H1 (cell line): ENCODE data around the gene ITM2B. TPM values are rescaled to one million over a fixed set of nuclear protein-coding genes. Genes with fewer than 3 reads are reported as not detected.

ENCODE experiments used
- CTCF ChIA-PET: fragments of 300-600 bp; sonication (Branson Sonifier 250); formaldehyde crosslinking; loops from one replicate; lab custom pipeline; 2021; ENCODE audit not compliant: partially characterized antibody; lab: Charles Lee
- POLR2A ChIA-PET: fragments of 300-600 bp; sonication (Branson Sonifier 250); formaldehyde crosslinking; loops from one replicate; lab custom pipeline; 2021; ENCODE audit warnings: inconsistent platforms; ENCODE audit not compliant: partially characterized antibody; lab: Charles Lee
- DNase-seq, 2 experiments: peaks; one replicate each; pipeline versions ENCODE4 v3.0.0 to v3.0.0-alpha.2; 2010 to 2022; ENCODE audit warnings: low spot score in 2 of 2, low read depth in 1 of 2, mixed read lengths in 1 of 2
- FAIRE-seq: peaks from 2 replicates; lab custom pipeline; 2011; peaks lifted over from hg19 to GRCh38; lab: Jason Lieb, UNC
- H2AFZ ChIP-seq: 2 replicates; pipeline ENCODE4 v1.8.1; 2012; ENCODE audit warnings: low read length, inconsistent platforms
- H2AK5ac ChIP-seq: 2 replicates; pipeline ENCODE4 v1.6.1; 2013; ENCODE audit warnings: low read depth, low read length
- H2BK120ac ChIP-seq: replicated peaks from 2 replicates; pipeline ENCODE3; 2013; ENCODE audit warnings: low read depth, low read length, inconsistent platforms
- H2BK12ac ChIP-seq: 2 replicates; pipeline ENCODE4 v1.6.1; 2013; ENCODE audit warnings: low read depth, low read length
- H2BK15ac ChIP-seq: 2 replicates; pipeline ENCODE4 v1.6.1; 2013; ENCODE audit warnings: low read length
- H2BK20ac ChIP-seq: 2 replicates; pipeline ENCODE4 v1.6.1; 2013; ENCODE audit warnings: low read length
- H2BK5ac ChIP-seq: 2 replicates; pipeline ENCODE4 v1.6.1; 2013; ENCODE audit warnings: low read depth, low read length
- H3K14ac ChIP-seq: 2 replicates; pipeline ENCODE4 v1.6.1; 2013; ENCODE audit warnings: inconsistent platforms; ENCODE audit not compliant: insufficient read length
- H3K18ac ChIP-seq: 2 replicates; pipeline ENCODE4 v1.6.1; 2013; ENCODE audit warnings: low read length; ENCODE audit errors: extremely low read depth
- H3K23ac ChIP-seq: 2 replicates; pipeline ENCODE4 v1.6.1; 2013; ENCODE audit warnings: inconsistent platforms; ENCODE audit not compliant: insufficient read length
- H3K23me2 ChIP-seq: 2 replicates; pipeline ENCODE4 v1.6.1; 2013; ENCODE audit warnings: low read depth, low read length
- H3K27ac ChIP-seq: 2 replicates; pipeline ENCODE4 v1.6.1; 2011; ENCODE audit warnings: low read depth, low read length, inconsistent platforms
- H3K27me3 ChIP-seq, 4 experiments: replicated peaks in 1 of 4; 1 replicate in 1 of 4; 2 replicates in 3 of 4; pipeline versions ENCODE4 v1.6.1 to v1.8.1; 2011 to 2013; ENCODE audit warnings: low read length in 3 of 4, mild to moderate bottlenecking in 3 of 4, inconsistent platforms in 2 of 4, mixed read lengths in 2 of 4, moderate library complexity in 1 of 4; ENCODE audit not compliant: control insufficient read depth in 3 of 4, insufficient read depth in 3 of 4; ENCODE audit errors: extremely low read depth in 1 of 4
- H3K36me3 ChIP-seq, 4 experiments: 2 replicates each; pipeline versions ENCODE4 v1.6.1 to v1.8.1; 2011 to 2013; ENCODE audit warnings: mild to moderate bottlenecking in 4 of 4, low read length in 3 of 4, moderate library complexity in 2 of 4, control low read depth in 1 of 4, inconsistent platforms in 1 of 4; ENCODE audit not compliant: insufficient read depth in 4 of 4, control insufficient read depth in 2 of 4
- H3K4ac ChIP-seq: replicated peaks from 2 replicates; pipeline ENCODE3; 2013; ENCODE audit warnings: low read length, low read depth, mixed read lengths, inconsistent platforms; ENCODE audit not compliant: insufficient read length
- H3K4me1 ChIP-seq, 4 experiments: replicated peaks in 1 of 4; 1 replicate in 1 of 4; 2 replicates in 3 of 4; pipeline versions ENCODE4 v1.6.1 to v1.8.1; 2011 to 2013; ENCODE audit warnings: low read length in 3 of 4, inconsistent platforms in 2 of 4, mixed read lengths in 1 of 4; ENCODE audit not compliant: insufficient read depth in 4 of 4, control insufficient read depth in 3 of 4
- H3K4me2 ChIP-seq, 2 experiments: 2 replicates each; pipeline versions ENCODE4 v1.6.1 to v1.8.1; 2011 to 2013; ENCODE audit warnings: low read depth in 2 of 2, low read length in 2 of 2, control low read depth in 1 of 2, inconsistent platforms in 1 of 2, mild to moderate bottlenecking in 1 of 2; ENCODE audit not compliant: insufficient read depth in 1 of 2
- H3K4me3 ChIP-seq, 4 experiments: fragments of 200-600, 300-600 bp in 1 of 4; sonication (generic), shearing (Covaris generic), sonication (Bioruptor Twin) in 1 of 4; 2 replicates each; pipeline versions ENCODE4 v1.5.1 to v1.8.1; 2011 to 2016; ENCODE audit warnings: low read length in 4 of 4, low read depth in 3 of 4, control low read depth in 2 of 4, inconsistent platforms in 2 of 4, mild to moderate bottlenecking in 2 of 4, mixed read lengths in 1 of 4, moderate library complexity in 1 of 4; ENCODE audit not compliant: insufficient read depth in 2 of 4; ENCODE audit errors: extremely low read depth in 1 of 4
- H3K56ac ChIP-seq: replicated peaks from 2 replicates; pipeline ENCODE3; 2013; ENCODE audit warnings: low read depth, mild to moderate bottlenecking, mixed read lengths, low read length, inconsistent platforms; ENCODE audit not compliant: insufficient read length
- H3K79me1 ChIP-seq: 2 replicates; pipeline ENCODE4 v1.6.1; 2013; ENCODE audit warnings: low read depth, low read length, control low read depth
- H3K79me2 ChIP-seq, 2 experiments: 2 replicates each; pipeline versions ENCODE4 v1.6.1 to v1.8.1; 2012 to 2013; ENCODE audit warnings: low read length in 2 of 2, mild to moderate bottlenecking in 2 of 2, inconsistent platforms in 1 of 2; ENCODE audit not compliant: insufficient read depth in 2 of 2, control insufficient read depth in 1 of 2
- H3K9ac ChIP-seq, 4 experiments: replicated peaks in 1 of 4; 1 replicate in 1 of 4; 2 replicates in 3 of 4; pipeline versions ENCODE4 v1.6.1 to v1.8.1; 2011 to 2013; ENCODE audit warnings: low read depth in 3 of 4, low read length in 3 of 4, control low read depth in 2 of 4, mild to moderate bottlenecking in 2 of 4, moderate library complexity in 2 of 4, inconsistent platforms in 1 of 4; ENCODE audit errors: extremely low read depth in 1 of 4
- H3K9me3 ChIP-seq, 2 experiments: 2 replicates each; pipeline versions ENCODE4 v1.6.1 to v1.8.1; 2012 to 2013; ENCODE audit warnings: mild to moderate bottlenecking in 2 of 2, moderate library complexity in 2 of 2, control low read depth in 1 of 2, inconsistent platforms in 1 of 2, low read depth in 1 of 2, low read length in 1 of 2, mixed read lengths in 1 of 2; ENCODE audit not compliant: insufficient read depth in 2 of 2
- H4K20me1 ChIP-seq, 2 experiments: replicated peaks in 1 of 2; 2 replicates each; pipeline versions ENCODE3 to v1.8.1; 2011 to 2013; ENCODE audit warnings: inconsistent platforms in 2 of 2, low read length in 2 of 2, mild to moderate bottlenecking in 1 of 2; ENCODE audit not compliant: insufficient read depth in 2 of 2, control insufficient read depth in 1 of 2
- H4K5ac ChIP-seq: 2 replicates; pipeline ENCODE4 v1.6.1; 2013; ENCODE audit warnings: low read length, low read depth, mixed read lengths, inconsistent platforms; ENCODE audit not compliant: insufficient read length
- H4K8ac ChIP-seq: 2 replicates; pipeline ENCODE4 v1.8.0; 2013; ENCODE audit warnings: mild to moderate bottlenecking, moderate library complexity, low read length, inconsistent platforms; ENCODE audit not compliant: insufficient read depth; ENCODE audit errors: extremely low read depth
- H4K91ac ChIP-seq: replicated peaks from 2 replicates; pipeline ENCODE3; 2013; ENCODE audit warnings: low read length, mixed read lengths, inconsistent platforms; ENCODE audit not compliant: insufficient read length
- ASH2L ChIP-seq: fragments of 200-600, 300-600 bp; sonication (generic); IDR thresholded peaks from one replicate; pipeline ENCODE4 v1.7.1; 2017; ENCODE audit warnings: low read length
- BACH1 ChIP-seq: IDR thresholded peaks from 2 replicates; pipeline ENCODE4 v1.6.1; 2012; ENCODE audit warnings: low read length, improper control_type of control experiment
- CBX5 ChIP-seq: fragments of 300-800, 300-1000 bp; sonication (generic); IDR thresholded peaks from 2 replicates; pipeline ENCODE4 v1.7.1; 2016; ENCODE audit warnings: antibody characterized with exemption, low read length, low read depth
- CEBPB ChIP-seq: IDR thresholded peaks from 2 replicates; pipeline ENCODE4 v1.6.1; 2012; ENCODE audit warnings: low read depth, low read length
- JUND ChIP-seq: IDR thresholded peaks from 2 replicates; pipeline ENCODE4 v1.6.1; 2011; ENCODE audit warnings: mild to moderate bottlenecking, improper control_type of control experiment, low read length
- KDM5A ChIP-seq: fragments of 200-600 bp; IDR thresholded peaks from 2 replicates; pipeline ENCODE4 v1.7.1; 2012; ENCODE audit warnings: mild to moderate bottlenecking, low read length, inconsistent platforms, mixed read lengths
- NANOG ChIP-seq: IDR thresholded peaks from 2 replicates; pipeline ENCODE4 v1.6.1; 2011; ENCODE audit warnings: low read length, low read depth, mild to moderate bottlenecking, inconsistent platforms; ENCODE audit not compliant: insufficient read depth, poor library complexity, severe bottlenecking
- RNF2 ChIP-seq: fragments of 200-900, 300-1000 bp; sonication (generic); IDR thresholded peaks from 2 replicates; pipeline ENCODE4 v1.7.1; 2016; ENCODE audit warnings: borderline replicate concordance, low read depth, mild to moderate bottlenecking, antibody characterized with exemption, low read length; ENCODE audit not compliant: poor library complexity, severe bottlenecking; ENCODE audit errors: missing control alignments
- SAP30 ChIP-seq: fragments of 300-600 bp; sonication (generic); IDR thresholded peaks from 2 replicates; pipeline ENCODE4 v1.7.1; 2012; ENCODE audit warnings: low read length, moderate library complexity, mild to moderate bottlenecking, inconsistent platforms; ENCODE audit not compliant: insufficient read depth, insufficient replicate concordance
- SIN3A ChIP-seq, 2 experiments: IDR thresholded peaks in 1 of 2; conservative IDR thresholded peaks in 1 of 2; 2 replicates each; pipeline ENCODE4 v1.6.1; 2011 to 2012; ENCODE audit warnings: low read length in 2 of 2, improper control_type of control experiment in 1 of 2, low read depth in 1 of 2, mild to moderate bottlenecking in 1 of 2
- SIRT6 ChIP-seq: IDR thresholded peaks from one replicate; pipeline ENCODE4 v1.7.1; 2012; ENCODE audit warnings: low read length, inconsistent platforms
- SP2 ChIP-seq: IDR thresholded peaks from 2 replicates; pipeline ENCODE4 v1.6.1; 2012; ENCODE audit warnings: mild to moderate bottlenecking, low read length, inconsistent platforms
- WGBS, 2 experiments: shearing (Covaris generic) in 1 of 2; methylation state at CpG; one replicate each; pipeline versions ENCODE4 v1.1.6 to v1.1.7; 2013 to 2015; ENCODE audit warnings: low lambda C conversion rate in 2 of 2, mixed read lengths in 2 of 2, inconsistent platforms in 1 of 2, low coverage in 1 of 2, missing lambda C conversion rate in 1 of 2; ENCODE audit not compliant: insufficient replicate concordance in 2 of 2, insufficient coverage in 1 of 2, insufficient read length in 1 of 2; ENCODE audit errors: extremely low coverage in 1 of 2, missing lambda C conversion rate in 1 of 2; 5-methylcytosine and 5-hydroxymethylcytosine counted together
- polyA plus RNA-seq, 7 experiments: library from polyadenylated mRNA; depleted of rRNA in 3 of 7; stranded (reverse) in 5 of 7; unstranded in 2 of 7; fragments of >200 nt in 5 of 7; fragments of 200-250 nt in 2 of 7; gene quantifications; 1 replicate in 5 of 7; 2 replicates in 1 of 7; 4 replicates in 1 of 7; pipeline versions ENCODE4 v1.2.1 to v1.2.3, GENCODE V29; 2011 to 2013; ENCODE audit warnings: missing spikeins in 2 of 7, mixed read lengths in 2 of 7
- total RNA-seq: library from RNA; stranded (reverse); fragmentation: NEBNext Ultra II Directional; extraction: Animal tissue kit (Norgen Biotek cat#: 25700); gene quantifications from 2 replicates; pipeline ENCODE4 v1.2.1, GENCODE V29; 2021

Gene ITM2B
- total and polyA plus RNA-seq, 2 of the 8 experiments (the other 6 are each of a cell fraction or from before 2014, with no cell fraction given) = 132 to 184 TPM

- Histone ChIP-seq H3K27ac (no peak overlapping the region), H3K23me2 (peaks cover 7% of the 10 kb centered on the region; the same call in 1 of the 2 replicates), H2BK5ac (no peak overlapping the region), H3K4me2 (no peak overlapping the region), H3K23ac (no peak overlapping the region), H3K27me3 (no peaks in the 10 kb centered on the region), H3K18ac (no peak overlapping the region), H4K91ac (no peak overlapping the region), H3K36me3 (no peaks in the 10 kb centered on the region), H3K79me2 (peaks cover 0 to 4% of the 10 kb centered on the region in 2 experiments; a peak in 1 of 4 replicates), H4K8ac (no peak overlapping the region), H3K4ac (no peak overlapping the region), H3K4me1 (0 out of 7 replicates have a peak, but pooled peaks cover 0 to under 1% (median 0%) of the 10 kb centered on the region in 4 experiments), H3K56ac (no peak overlapping the region), H3K9me3 (no peaks in the 10 kb centered on the region), H3K4me3 (no peak overlapping the region), H2BK12ac (no peak overlapping the region), H2AFZ (no peak overlapping the region), H4K20me1 (no peaks in the 10 kb centered on the region), H2AK5ac (no peak overlapping the region), H2BK120ac (no peak overlapping the region), H2BK20ac (no peak overlapping the region), H2BK15ac (no peak overlapping the region), H4K5ac (no peak overlapping the region), H3K79me1 (no peaks in the 10 kb centered on the region), H3K14ac (no peak overlapping the region), H3K9ac (no peak overlapping the region)
- 84% methylated on average over 2 of the region's 2 CpGs; no CpG with 5 or more reads in 1 of the 2 experiments for WGBS, 2 experiments
- ChIA-PET POLR2A (no interaction called here), CTCF (no interaction called here)
- FAIRE-seq (no peak), DNase-seq (no peak)
- TF ChIP-seq BACH1 (no peak), ASH2L (no peak), NANOG (no peak), KDM5A (no peak), RNF2 (no peak), CEBPB (no peak), SIRT6 (no peak), CBX5 (no peak), JUND (no peak), SP2 (no peak), SIN3A (conservative IDR thresholded peaks at IDR 0.05 in 1 of 2, IDR thresholded peaks at IDR 0.05 in 1 of 2; ENCODE audit: low read depth in 1 of 2, low read length in 2 of 2) (no peak), SAP30 (no peak)
Observed at GRCh38 chr13:48299591-48299990, 66.6 kb downstream of the ITM2B start.
